Stimulated activated CD8-positive, alpha-beta memory T cell treated with anti-CD3 and anti-CD28 coated beads, Interleukin-4, amount 100 ng/mL, for 24 hours (primary cell): ENCODE results near the gene PLA2G4D.

ENCODE experiments used
- DNase-seq: peaks from one replicate; pipeline ENCODE4 v3.0.0-alpha.2; 2020; ENCODE audit warnings: low read depth

PLA2G4D gene

DNA sequence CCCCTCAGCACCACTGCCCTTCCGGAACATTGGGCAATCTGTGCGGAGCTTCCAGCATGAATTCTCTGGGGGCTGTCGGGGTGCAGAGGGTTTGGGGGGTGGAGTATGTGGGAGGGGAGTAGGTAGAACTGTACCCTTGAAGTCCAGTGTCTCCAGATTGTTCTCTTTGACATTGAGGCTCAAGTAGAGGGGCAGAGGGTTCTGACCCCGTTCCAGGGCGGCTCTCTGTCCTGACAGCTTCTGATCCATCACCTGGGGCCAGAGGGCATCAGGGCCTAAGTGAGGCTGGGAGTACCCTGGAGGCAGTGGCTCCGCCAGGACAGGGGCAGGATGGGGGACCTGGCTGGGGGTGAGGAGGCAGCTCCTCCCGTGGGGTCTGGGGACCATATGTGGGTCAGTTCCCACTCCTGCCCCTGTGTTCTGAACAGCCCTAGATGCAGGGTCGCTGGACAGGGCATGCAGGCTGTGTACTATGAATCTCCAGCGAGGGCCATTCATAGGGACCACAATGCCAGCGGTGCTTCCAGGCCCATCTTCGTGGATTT is 22.1 kb downstream of the PLA2G4D start:
- DNase-seq: no peak

DNA sequence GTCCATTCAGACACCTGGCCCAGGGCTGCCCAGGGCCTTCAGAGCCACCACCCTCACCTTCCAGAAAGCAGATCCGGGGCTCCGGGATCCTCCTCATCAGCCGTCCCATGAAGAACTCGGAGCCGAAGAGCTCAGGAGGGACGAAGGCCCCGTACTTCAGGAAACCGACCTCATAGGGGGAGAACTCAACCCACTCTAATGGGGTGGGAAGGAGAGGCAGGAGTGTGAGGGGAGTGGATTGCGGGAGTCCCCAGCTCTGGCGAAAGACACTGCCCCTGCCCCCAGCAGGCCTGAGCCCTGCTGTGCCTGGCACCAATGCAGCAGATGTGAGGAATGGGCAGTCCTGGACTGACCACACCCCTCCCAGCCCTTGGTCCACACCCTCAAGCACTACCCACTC is 22.6 kb downstream of the PLA2G4D start:
- DNase-seq: no peak

DNA sequence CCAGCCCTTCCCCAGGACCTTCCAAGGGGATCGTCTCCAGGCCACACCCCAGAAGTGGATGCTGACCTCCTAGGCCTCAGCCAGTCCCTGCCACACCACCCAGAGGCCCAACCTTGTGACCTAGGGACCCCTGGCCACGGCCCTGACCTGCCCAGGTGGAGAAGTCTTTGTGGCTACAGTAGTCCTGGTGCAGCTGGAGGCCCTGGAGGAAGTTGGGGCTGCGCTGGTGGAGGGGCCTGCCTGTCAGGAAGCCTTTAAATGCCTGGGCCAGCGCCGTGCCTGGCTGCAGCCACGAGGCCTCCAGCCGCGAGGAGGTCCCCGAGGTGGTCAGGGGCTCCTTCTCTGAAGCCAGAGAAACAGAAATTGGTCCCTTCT is 23.4 kb downstream of the PLA2G4D start:
- no peak for DNase-seq

DNA sequence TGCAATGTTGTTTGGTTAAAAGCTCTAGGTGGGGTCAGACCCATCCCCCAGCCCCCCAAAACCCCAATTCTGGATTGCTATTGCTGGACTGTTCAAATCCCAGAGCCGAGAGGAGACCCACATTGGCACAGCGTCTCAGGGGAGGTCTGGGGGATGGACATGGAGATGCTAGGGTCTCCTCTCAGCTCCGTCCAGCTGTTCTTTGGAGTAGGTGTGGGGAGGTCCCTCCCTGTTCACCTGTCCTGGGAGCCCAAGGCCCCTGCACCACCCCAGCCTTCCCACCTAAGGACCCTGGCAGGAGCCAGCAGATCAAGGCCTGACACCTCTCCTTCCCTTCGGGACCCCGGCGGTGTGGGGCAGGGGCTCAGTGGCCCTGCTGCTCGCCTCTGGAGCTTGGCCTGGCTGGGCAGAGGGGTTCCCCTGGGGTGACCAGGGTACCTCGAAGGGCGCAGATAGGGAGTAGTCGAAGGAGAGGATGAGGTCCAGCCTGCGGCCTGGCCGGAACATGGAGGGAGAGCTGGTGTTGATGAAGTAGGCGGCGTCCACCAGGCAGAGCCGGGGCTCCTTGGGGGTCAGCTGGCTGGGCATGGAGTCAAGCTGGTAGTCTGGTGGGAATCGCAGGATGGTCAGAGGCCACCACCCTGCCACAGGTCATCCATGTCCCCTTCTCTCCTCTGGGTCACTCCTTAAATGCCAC is 23.9 kb downstream of the PLA2G4D start:
- no peak for DNase-seq

DNA sequence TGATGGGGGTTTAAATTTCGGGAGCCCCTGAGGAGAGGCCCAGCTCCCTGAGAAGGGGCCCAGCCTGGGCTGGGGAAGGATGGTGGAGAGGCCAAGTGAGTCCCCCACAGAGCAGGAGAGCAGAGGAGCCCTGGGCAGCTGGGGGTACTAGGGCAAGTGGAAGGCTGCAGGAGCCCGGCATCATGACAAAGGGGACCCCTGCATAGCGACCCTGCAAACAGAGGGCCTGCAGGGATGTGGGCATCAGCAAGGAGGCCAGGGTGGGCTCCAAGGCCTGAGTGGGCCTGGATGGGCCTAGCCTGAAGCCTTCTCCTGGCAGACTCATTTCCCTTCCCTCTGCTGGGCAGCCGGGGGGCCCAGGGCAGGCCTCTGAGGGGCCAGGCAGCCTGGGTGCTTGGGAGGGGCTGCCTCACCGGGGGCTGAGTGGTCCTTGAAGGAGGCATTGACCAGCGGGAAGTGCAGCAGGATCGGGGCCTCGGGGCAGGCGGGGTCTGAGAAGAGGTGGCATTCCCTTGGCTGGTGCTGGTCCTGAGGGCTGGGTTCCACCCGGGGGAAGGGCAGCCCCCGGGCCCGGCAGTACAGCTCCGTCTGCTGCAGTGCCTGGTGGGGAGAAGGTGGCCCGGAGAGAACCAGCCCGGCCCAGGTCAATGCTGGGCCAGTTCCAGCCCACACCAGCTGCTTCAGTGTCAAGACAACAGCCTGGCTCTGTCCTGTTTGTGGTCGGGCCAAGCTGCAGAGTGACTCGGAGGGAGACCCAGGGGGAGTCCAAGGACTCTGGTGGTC is 24.7 kb downstream of the PLA2G4D start:
- no peak for DNase-seq

DNA sequence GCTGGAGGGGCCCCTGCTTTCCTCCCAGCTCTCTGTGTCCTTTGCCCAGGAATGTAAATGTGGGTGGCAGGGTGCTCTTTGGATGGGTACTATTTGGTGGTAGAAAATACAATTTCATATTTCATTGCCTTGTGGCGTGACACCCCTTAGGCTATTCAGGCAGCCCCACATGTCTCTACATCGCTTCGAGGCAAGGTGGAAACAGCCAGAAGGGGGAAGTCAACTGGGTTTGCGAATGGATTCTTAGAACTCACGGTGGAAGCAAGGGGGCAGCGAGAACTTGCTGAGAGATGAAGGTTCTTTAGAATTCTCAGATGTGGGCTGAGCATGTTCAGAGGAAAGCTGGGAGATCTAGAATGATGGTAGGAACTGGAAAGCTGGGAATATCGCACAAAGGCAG is 25.3 kb downstream of the PLA2G4D start:
- no peak for DNase-seq

DNA sequence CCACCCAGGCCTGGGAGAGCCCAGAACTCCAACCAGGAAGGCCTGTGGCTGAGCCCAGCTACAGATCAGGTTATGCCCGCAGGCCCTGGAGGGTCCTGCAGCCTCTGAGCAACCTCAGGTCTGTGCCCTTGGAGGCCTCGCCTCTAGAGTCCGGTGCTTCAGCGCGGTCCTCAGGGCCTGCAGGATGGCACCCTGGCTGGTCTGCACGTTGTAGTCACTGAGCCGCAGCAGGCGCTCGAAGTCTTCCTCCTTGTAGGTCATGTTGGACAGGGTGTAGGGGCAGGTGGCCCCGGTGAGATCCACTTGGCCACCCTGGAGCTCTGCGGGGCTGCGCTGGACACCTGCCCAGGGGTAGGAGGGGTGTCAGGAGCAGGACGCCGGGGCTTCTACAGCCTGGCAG is 25.8 kb downstream of the PLA2G4D start:
- no peak for DNase-seq

DNA sequence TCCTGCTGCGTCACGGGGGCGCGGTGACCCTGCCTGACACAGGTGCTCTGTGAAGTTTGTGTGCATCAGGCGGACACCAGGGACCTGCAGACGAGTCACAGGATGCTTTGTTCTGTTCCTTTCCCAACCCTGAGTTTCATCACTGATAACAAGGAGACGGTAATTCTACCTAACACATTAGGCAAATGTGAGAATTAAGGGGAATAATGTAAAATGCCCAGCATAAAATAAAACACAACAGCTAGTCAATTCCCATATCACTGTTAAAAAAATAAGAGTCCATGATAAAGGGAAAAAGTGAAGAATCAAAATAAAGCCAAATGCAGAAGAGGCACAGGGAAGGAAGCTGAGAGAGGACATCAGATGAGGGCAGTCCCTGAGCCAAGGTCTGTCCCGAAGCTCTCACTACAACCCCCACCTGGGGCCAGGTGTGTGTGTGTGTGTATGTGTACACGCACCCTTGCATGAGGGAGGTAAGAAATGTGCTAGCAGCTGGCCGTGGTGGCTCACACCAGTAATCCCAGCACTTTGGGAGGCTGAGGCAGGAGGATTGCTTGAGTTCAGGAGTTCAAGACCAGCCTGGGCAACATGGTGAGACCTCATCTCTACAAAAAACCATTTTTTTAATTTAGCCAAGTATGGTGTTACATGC is 27.5 kb downstream of the PLA2G4D start:
- DNase-seq: no peak

DNA sequence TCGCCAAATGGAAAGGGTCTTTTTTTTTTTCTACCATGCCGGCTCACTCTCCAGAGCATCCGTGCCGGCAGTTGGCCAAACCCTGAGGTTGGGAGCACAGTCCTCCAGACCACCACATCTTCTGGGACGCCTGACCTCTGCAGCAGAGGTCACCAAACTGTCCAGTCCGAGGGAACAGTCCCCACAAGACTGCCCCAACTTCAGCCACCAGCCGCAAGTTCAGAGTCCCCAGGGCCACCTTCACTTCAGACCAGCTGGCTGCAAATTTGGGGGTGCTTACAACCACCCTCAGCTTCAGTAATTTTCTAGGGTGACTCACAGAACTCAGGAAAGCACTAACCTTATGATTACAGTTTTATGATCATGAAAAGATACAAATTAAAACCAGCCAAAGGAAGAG is 28.9 kb downstream of the PLA2G4D start:
- no peak for DNase-seq

DNA sequence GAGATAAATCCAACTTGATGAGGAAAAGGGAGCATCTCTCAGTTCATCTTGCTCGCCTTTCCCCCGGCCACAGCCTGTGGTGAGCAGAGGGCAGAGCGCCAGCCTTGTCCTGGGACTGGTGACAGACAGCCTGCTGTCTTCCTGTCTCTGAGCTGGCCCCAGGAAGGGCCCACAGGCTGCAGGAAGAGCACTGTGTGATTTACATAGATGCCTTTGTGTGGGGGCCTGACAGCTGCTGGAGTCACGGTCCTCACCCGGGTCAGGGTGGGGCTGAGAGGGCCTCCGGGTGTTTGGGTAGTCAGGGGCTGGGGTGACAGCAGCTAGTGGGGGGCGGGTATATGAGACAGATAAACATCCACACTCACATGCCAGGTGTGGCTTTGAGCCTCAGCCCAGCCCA is 29.3 kb downstream of the PLA2G4D start:
- DNase-seq: no peak

DNA sequence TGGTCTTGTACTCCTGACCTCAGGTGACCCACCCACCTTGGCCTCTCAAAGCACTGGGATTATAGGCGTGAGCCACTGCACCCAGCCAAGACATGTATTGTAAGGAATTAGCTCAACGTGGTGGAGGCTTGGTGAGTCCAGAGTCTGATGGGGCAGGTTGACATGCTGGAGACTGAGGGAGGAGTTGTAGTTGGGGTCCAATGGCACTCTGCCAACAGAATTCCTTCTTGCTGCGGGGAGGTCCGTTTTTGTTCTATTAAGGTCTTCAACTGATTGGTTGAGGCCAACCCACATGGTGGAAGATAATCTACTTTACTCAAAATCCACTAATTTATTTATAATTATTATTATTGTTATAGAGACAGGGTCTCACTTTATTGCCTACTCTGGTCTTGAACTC is 30.1 kb downstream of the PLA2G4D start:
- no peak for DNase-seq

DNA sequence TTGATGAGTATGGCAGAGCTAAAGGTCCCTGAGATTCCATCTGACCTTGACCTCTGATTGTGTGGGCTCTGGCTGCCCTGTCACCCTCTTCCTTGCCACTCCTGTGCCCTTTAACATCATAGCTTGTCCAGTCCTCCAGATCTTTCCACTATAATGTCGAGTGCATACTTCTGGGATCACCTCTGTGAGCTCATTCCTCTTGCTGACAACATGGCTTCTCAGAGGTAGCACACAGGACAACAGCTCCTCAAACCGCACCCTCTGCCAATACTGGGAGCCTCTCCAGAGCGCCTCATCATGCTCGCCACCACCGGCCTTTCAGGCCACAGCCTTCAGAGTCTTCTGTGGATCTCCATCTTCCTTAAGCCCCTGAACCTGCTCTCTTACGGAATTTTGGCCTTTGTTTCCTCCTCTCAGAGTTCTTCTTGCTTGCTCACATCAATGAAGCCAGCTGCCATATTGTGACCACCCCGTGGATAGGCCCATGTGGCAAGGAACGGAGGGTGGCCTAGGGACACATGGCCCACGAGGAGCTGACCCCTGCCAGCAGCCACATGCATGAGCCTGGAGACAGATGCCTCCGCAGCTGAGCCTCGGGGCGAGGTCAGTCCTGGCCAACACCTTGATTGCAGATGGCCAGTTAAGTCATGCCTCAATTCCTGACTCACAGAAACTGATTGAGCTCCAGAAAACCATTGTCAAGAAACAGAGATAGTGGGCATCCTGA is 31.1 kb downstream of the PLA2G4D start:
- no peak for DNase-seq

DNA sequence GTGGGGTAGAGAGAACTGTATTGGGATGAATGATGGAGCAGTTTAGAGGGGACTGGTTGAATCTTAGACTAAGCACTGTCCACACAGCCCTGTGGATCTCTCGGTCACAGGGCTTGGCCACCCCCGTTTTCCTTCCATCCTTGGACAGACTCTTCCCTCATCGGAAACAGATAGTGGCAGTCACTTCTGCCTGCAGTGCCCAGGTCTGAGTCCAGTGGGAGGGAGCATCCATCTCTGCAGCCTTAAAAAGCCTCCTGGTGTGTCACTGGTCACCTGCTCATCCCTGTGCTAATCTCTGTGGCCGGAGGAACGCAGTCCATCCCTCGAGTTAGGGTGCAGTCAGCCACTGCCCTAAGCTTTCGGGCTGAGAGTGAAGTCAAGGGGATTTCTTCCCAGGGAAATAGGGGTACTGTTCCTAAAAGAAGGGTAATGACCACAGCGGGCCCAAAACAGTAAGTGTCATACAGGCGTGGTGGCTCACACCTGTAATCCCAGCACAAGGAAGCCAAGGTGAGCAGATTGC is 32.0 kb downstream of the PLA2G4D start:
- DNase-seq: no peak

DNA sequence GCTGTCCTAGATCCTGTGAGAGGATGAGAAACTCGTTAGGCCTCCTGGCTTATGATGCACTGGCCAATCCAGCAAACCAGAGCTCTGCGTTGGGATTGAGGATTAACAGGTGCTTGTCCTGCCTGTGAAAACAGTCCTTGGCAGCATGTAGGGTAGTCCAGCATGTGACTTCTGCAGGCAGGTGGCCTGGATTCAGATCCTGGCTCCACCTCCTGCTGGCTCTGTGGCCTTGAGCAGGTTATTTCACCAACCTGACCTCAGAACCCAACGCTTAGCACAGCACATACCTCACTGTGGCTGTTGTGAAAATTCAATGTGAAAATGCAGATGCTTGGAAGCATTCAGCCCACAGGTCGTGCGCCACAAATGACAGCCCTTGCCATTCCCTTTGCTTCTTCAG is 33.6 kb downstream of the PLA2G4D start:
- DNase-seq: no peak

DNA sequence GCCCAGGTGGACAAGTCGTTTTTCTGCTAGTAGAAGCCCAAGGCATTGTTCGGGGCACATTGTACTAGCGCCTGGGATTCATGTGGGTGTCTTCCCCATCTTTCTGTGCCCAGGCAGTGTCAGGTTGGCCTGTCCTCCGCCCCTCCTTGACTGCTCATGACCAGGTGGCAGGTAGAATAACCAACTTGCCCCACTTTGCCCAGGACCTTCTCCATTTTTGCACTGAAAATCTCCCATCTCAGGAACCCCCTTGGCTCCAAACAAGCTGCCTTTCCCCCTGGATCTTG is 33.9 kb downstream of the PLA2G4D start:
- no peak for DNase-seq

DNA sequence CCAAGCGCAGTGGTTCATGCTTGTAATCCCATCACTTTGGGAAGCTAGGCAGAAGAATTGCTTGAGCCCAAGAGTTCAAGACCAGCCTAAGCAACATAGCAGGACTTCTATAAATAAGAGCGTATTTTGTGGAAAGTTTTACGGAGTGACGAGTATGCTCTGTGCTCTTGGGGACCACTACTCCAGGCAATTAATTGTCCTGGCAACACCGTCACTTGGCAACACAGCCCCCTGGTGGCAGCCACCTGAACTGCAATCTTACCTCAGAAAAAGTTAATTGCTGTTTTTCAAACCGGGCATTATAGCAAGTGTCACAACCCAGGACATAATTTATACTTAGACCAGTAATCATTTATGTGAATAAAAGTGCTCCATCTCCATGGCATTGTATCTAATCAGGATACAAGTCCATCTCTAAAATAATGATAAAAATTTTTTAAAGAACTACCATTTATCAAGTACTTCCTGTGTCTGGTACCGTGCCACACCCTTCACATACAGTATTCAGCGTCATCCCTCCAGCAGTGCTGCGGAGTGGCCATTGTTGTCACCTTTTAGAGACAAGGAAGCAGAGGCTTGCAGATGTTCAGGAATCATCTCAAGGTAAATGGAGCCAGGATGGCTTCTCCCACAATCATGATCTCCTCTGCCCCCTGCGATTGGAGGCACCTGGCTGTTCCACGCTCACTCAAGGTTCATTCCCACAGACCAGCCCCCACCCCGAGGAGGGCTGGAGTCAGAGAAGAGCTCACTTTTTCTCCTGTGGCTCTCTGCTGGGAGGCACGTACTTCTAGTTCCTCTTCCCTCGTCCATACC is 34.5 kb downstream of the PLA2G4D start:
- peak; percentile 47 for DNase-seq

DNA sequence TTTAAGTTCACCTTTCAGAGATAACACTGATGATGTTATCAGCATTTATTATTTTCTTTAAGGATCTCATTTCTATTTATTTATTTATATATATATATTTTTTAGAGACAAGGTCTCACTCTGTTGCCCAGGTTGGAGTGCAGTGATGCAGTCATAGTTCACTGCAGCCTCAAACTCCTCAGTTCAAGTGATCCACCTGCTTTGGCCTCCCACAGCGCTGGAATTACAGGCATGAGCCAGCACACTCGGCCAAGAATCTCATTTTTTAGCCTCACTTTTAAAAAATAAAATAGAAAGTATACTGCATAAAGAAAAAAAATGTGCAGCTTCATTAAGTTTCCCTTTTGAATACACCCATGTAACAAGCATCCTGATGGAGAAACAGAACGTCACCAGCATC is 35.6 kb downstream of the PLA2G4D start:
- DNase-seq: no peak

DNA sequence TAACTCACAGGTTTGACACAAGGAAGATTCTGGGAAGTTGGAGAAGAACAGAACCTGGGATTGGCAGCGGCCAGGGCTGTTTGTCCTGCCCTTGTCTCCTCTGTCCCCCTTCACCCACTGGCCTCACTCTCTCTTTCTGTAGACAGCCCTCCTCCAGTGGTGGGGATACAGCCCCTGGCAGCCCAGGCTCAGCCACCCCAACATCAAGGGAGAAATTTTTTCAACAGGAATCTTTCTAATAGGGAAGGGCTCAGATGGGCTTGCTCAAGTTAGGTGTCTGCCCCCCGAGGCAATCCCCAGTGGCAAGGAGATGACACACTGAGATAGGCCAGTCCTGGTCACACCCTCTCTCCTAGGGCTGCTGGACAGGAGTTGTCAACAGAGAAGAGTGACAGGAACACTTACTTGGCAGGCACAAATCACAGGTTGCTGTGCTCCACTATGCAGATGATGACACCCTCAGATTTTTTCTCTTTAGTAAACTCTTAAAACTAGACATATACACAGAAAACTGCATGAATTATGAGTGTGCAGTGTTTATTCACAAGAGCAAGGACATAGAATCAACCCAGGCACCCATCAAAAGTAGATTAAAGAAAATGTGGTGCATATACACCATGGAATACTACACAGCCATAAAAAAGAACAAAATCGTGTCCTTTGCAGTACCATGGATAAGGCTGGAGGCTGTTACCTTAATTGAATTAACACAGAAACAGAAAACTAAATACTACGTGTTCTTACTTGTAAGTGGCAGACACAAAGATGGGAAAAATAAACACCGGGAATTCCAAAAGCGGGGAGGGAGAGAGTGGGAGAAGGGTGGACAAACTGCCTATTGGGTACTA is 36.3 kb downstream of the PLA2G4D start:
- DNase-seq: no peak

DNA sequence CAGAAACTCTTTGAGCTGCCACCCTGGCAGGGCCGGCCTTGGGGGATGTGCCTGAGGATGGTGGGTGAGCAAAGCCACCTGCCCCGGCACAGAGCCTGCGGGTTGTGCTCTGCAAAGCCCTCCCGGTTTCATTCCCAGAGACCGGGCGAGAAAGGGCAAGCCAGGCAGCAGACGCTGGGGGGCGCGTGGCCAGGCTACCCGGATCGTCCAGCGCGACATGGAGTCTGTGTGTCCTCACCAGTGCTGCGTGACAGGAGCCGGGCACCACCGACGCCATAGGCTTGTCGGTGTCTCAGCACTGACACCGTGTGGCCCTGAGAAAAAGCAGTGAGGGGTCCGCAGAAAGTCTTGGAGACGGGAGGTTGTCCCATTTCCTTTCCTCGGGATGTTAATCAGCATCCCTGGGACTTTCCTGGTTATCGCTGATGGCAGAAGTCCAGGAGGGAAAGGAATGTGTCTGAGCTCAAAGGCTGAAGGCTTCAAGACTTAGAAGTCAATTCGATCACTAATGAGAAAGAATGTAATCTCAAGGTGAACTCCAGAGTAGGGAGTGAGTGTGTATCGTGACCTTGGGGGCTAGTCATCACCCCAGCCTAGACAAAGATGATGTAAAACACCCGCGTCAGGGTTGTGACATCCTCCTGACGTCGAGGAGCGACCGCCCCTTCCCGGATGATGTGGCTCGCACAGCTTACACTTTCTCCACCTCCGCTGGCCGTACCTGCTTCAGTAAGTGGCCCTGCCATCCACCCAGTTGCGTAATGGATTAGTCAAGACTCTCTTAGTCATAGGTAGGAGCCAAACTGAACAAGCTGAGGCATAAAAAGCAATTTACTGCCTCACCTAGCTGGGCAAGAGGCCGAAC is 37.2 kb downstream of the PLA2G4D start:
- peak; percentile 16 for DNase-seq

DNA sequence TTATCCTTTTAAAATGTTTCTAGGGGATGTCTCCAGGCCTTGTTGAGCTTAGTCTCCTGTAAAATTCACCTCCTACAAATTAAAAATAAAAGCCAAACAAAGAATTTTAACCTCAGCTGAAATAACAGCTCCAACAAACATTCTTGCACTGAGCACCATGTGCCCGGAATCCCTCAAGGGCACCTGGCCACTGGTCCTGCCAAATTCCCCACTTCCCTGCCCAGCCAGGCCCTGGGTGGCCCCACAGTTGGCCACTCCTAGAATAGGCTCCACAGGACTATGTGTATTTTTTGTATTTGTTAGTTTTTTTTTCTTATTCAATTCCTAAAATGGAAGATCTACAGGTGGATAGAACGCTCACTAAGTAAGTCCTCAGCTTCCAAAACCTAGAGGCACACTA is 40.4 kb downstream of the PLA2G4D start:
- no peak for DNase-seq
